ENCODE measurements around the gene PCDHGB6.

- no peak for TF ChIP-seq CTCF (IDR thresholded peaks at IDR 0.05)
- TF ChIP-seq POLR2A (IDR thresholded peaks at IDR 0.05) = no peak
Measured at GRCh38 chr5:141371572-141372475, 36.0 kb upstream of the PCDHGB6 start.

Data from heart left ventricle (tissue), 13 donors.